Spleen (tissue), 11 donors: Measurements from ENCODE around the gene RNF214. TPM values are rescaled to one million over a fixed set of nuclear protein-coding genes. Genes with fewer than 3 reads are reported as not detected.

ENCODE experiments used
- DNase-seq: peaks from one replicate; pipeline ENCODE4 v3.0.0-alpha.2; 2020
- H3K27ac ChIP-seq, 8 donors: fragments of 200-600 bp; sonication (generic) in 7 of 8; 1 replicate in 4 of 8; 2 replicates in 4 of 8; pipeline versions ENCODE4 v1.5.0 to v1.8.0; 2016 to 2021; ENCODE audit warnings: inconsistent platforms in 4 of 8, mild to moderate bottlenecking in 4 of 8, moderate library complexity in 1 of 8
- H3K27me3 ChIP-seq, 7 donors: fragments of 200-600 bp; sonication (generic) in 6 of 7; replicated peaks in 1 of 7; 1 replicate in 4 of 7; 2 replicates in 3 of 7; pipeline versions ENCODE4 v1.5.0 to v1.8.0; 2016 to 2021; ENCODE audit warnings: inconsistent platforms in 3 of 7, mild to moderate bottlenecking in 1 of 7
- H3K36me3 ChIP-seq, 6 donors: fragments of 200-600 bp; sonication (generic) in 5 of 6; 1 replicate in 4 of 6; 2 replicates in 2 of 6; pipeline versions ENCODE4 v1.5.0 to v1.8.0; 2016 to 2021; ENCODE audit warnings: inconsistent platforms in 2 of 6
- H3K4me1 ChIP-seq, 6 donors: fragments of 200-600 bp; sonication (generic) in 5 of 6; 1 replicate in 3 of 6; 2 replicates in 3 of 6; pipeline versions ENCODE4 v1.5.0 to v1.8.0; 2016 to 2021; ENCODE audit warnings: inconsistent platforms in 3 of 6
- H3K4me3 ChIP-seq, 8 donors: fragments of 200-600 bp; sonication (generic) in 7 of 8; 1 replicate in 4 of 8; 2 replicates in 4 of 8; pipeline versions ENCODE4 v1.5.0 to v1.8.0; 2016 to 2021; ENCODE audit warnings: inconsistent platforms in 4 of 8, mild to moderate bottlenecking in 4 of 8, moderate library complexity in 2 of 8
- H3K9me3 ChIP-seq, 8 donors: fragments of 200-600 bp; sonication (generic) in 7 of 8; 1 replicate in 4 of 8; 2 replicates in 4 of 8; pipeline versions ENCODE4 v1.5.0 to v1.8.0; 2016 to 2021; ENCODE audit warnings: inconsistent platforms in 4 of 8
- POLR2A ChIP-seq, 3 donors: fragments of 450-650 bp; IDR thresholded peaks; one replicate each; pipeline ENCODE4 v1.5.1; 2017; ENCODE audit warnings: antibody characterized with exemption in 3 of 3, mild to moderate bottlenecking in 1 of 3
- POLR2AphosphoS5 ChIP-seq, 3 donors: sonication (generic); formaldehyde crosslinking; IDR thresholded peaks; one replicate each; pipeline ENCODE4 v1.5.1; 2017; ENCODE audit warnings: antibody characterized with exemption in 3 of 3
- WGBS, 5 donors: extraction: QIAGEN DNeasy Blood & Tissue Kit in 3 of 5; methylation state at CpG; one replicate each; pipeline versions ENCODE4 v1.1.5 to v1.1.7; 2013 to 2018; 5-methylcytosine and 5-hydroxymethylcytosine counted together
- intact Hi-C: fragments of 100-400 bp; cut with DNase I; formaldehyde crosslinking; loops from one replicate; pipeline ENCODE4 v1.15.0; 2023; ENCODE audit warnings: low total_unique reads
- polyA plus RNA-seq, 3 donors: library from polyadenylated mRNA; stranded (reverse); fragments of 200-250 nt; gene quantifications; one replicate each; pipeline ENCODE4 v1.2.1, GENCODE V29; 2013
- total RNA-seq, 7 donors: library from RNA; depleted of rRNA in 3 of 7; stranded (reverse); fragments of >200 nt in 3 of 7; fragmentation: NEBNext Ultra II Directional in 4 of 7; extraction: Animal tissue kit (Norgen Biotek cat#: 25700) in 4 of 7; gene quantifications; one replicate each; pipeline versions ENCODE4 v1.1.0 to v1.2.1, GENCODE V29; 2016 to 2021
- TF ChIP-seq, protein P1 (sequence below), 11 experiments: fragments of 200-600 bp in 7 of 11; fragments of 450-650 bp in 4 of 11; sonication (generic) in 4 of 11; IDR thresholded peaks in 8 of 11; conservative IDR thresholded peaks in 3 of 11; 1 replicate in 7 of 11; 2 replicates in 4 of 11; pipeline versions ENCODE4 v1.4.0 to v1.8.0; 2016 to 2021; ENCODE audit warnings: antibody characterized with exemption in 11 of 11, inconsistent platforms in 4 of 11, mild to moderate bottlenecking in 1 of 11
- donor health status: healthy with polysubstance abuse.
- donor health status: DM: no; HTN: no; CAD: no; lungs with moderate emphysema.
- donor health status: DM: no; HTN: no; CAD: no.
- donor health status: Bipolar disorder and iron deficiency.
- donor health status: healthy.
- donor health status: DM: no; HTN: no; CAD: no.
- donor health status: DM: yes; HTN: yes; CAD: no.

Gene RNF214
- total and polyA plus RNA-seq, 10 donors: 5.6 to 29.6 (median 19.6) TPM

- intact Hi-C loops: no loop called here
- no peak for DNase-seq
- peaks cover 0 to 81% (median 61%) of the 10 kb centered on the region in 6 donors for H3K36me3 ChIP-seq
- H3K4me3 ChIP-seq: no peak overlapping the region
- 95 to 97% (median 96%) methylated on average over 7 of the region's 7 CpGs for WGBS, 5 donors
- TF ChIP-seq, protein P1, sequence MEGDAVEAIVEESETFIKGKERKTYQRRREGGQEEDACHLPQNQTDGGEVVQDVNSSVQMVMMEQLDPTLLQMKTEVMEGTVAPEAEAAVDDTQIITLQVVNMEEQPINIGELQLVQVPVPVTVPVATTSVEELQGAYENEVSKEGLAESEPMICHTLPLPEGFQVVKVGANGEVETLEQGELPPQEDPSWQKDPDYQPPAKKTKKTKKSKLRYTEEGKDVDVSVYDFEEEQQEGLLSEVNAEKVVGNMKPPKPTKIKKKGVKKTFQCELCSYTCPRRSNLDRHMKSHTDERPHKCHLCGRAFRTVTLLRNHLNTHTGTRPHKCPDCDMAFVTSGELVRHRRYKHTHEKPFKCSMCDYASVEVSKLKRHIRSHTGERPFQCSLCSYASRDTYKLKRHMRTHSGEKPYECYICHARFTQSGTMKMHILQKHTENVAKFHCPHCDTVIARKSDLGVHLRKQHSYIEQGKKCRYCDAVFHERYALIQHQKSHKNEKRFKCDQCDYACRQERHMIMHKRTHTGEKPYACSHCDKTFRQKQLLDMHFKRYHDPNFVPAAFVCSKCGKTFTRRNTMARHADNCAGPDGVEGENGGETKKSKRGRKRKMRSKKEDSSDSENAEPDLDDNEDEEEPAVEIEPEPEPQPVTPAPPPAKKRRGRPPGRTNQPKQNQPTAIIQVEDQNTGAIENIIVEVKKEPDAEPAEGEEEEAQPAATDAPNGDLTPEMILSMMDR (IDR thresholded peaks at IDR 0.05 in 8 of 11, conservative IDR thresholded peaks at IDR 0.05 in 3 of 11): no peak
- TF ChIP-seq POLR2AphosphoS5 (IDR thresholded peaks at IDR 0.05): no peak
- no peak for TF ChIP-seq POLR2A (IDR thresholded peaks at IDR 0.05)
- H3K27me3 ChIP-seq: no peaks in the 10 kb centered on the region
- peaks cover 0 to 3% (median 0%) of the 10 kb centered on the region in 6 donors for H3K4me1 ChIP-seq
- no peaks in the 10 kb centered on the region for H3K9me3 ChIP-seq
- no peak overlapping the region for H3K27ac ChIP-seq
Measured at GRCh38 chr11:117281869-117282268, 49.4 kb downstream of the RNF214 start.

DNA sequence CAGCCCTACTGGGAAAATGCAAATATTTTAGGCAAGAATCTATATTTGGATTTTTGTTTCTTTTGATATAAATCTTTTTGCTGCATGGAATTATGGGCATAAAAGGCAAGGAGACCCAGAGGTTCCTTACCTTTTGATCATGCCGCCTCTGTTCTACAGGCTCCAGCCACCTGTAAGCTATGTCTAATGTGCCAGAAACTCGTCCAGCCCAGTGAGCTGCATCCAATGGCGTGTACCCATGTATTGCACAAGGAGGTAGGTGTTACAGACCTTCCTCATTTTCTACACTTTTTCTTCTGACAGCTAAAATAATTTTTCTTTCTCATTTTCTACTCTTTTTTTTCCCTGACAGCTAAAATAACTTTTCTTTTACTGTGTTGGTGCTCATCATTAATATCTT, 50.5 kb downstream of the RNF214 start:
- Histone ChIP-seq H3K27ac (no peak overlapping the region), H3K4me3 (no peak overlapping the region), H3K9me3 (no peaks in the 10 kb centered on the region), H3K27me3 (no peaks in the 10 kb centered on the region), H3K4me1 (peaks cover 0 to 3% (median 0%) of the 10 kb centered on the region in 6 donors), H3K36me3 (peaks cover 0 to 90% (median 64%) of the 10 kb centered on the region in 6 donors)
- intact Hi-C loops: no loop called here
- TF ChIP-seq, protein P1 (IDR thresholded peaks at IDR 0.05 in 8 of 11, conservative IDR thresholded peaks at IDR 0.05 in 3 of 11): no peak
- TF ChIP-seq POLR2A (IDR thresholded peaks at IDR 0.05) (no peak), POLR2AphosphoS5 (IDR thresholded peaks at IDR 0.05) (no peak)
- WGBS, 5 donors: 67 to 87% (median 72%) methylated on average over 3 of the region's 3 CpGs
- no peak for DNase-seq

DNA sequence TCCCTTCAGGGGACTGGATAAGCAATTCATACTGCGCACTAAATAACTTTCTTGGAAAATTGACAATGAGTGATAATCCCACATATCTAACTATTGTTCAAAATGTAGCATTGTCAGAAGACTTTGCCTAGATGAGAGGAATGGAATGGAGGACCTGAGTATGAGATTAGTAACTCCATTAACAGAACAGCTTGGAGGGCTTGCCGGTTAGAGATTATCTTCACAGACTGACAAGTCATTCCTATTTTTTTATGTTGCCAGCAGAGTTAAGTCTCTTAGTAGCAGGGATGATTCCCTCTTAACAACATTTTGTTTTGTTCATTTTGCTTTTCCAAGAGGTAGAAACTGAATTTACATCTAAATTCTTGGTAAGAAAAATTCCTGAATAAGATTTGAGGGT, 51.6 kb downstream of the RNF214 start:
- TF ChIP-seq POLR2AphosphoS5 (IDR thresholded peaks at IDR 0.05): no peak
- TF ChIP-seq, protein P1 (IDR thresholded peaks at IDR 0.05 in 8 of 11, conservative IDR thresholded peaks at IDR 0.05 in 3 of 11): no peak
- no peak for TF ChIP-seq POLR2A (IDR thresholded peaks at IDR 0.05)
- Histone ChIP-seq H3K27ac (no peak overlapping the region), H3K36me3 (peaks cover 0 to 98% (median 70%) of the 10 kb centered on the region in 6 donors), H3K27me3 (no peaks in the 10 kb centered on the region), H3K4me1 (peaks cover 0 to 3% (median 0%) of the 10 kb centered on the region in 6 donors), H3K4me3 (no peak overlapping the region), H3K9me3 (no peaks in the 10 kb centered on the region)
- intact Hi-C loops: no loop called here
- no peak for DNase-seq
- WGBS, 5 donors: 97 to 99% (median 98%) methylated on average over 2 of the region's 2 CpGs

GRCh38 chr11:117286588-117286987, 54.1 kb downstream of the RNF214 start:
- H3K27ac ChIP-seq: no peak overlapping the region
- H3K4me1 ChIP-seq: no peaks in the 10 kb centered on the region
- H3K4me3 ChIP-seq: no peak overlapping the region
- no peak for DNase-seq
- H3K9me3 ChIP-seq: no peaks in the 10 kb centered on the region
- 60 to 84% (median 72%) methylated on average over 2 of the region's 2 CpGs for WGBS, 5 donors
- TF ChIP-seq POLR2A (IDR thresholded peaks at IDR 0.05): no peak
- no peak for TF ChIP-seq POLR2AphosphoS5 (IDR thresholded peaks at IDR 0.05)
- TF ChIP-seq, protein P1 (IDR thresholded peaks at IDR 0.05 in 8 of 11, conservative IDR thresholded peaks at IDR 0.05 in 3 of 11): no peak
- intact Hi-C loops: no loop called here
- H3K27me3 ChIP-seq: no peaks in the 10 kb centered on the region
- peaks cover 0 to 100% (median 71%) of the 10 kb centered on the region in 6 donors for H3K36me3 ChIP-seq
